22Rv1 (cell line): ENCODE measurements around the gene MICB.

Experiments
- CTCF ChIP-seq: fragments of 450-650 bp; IDR thresholded peaks from 2 replicates; pipeline ENCODE4 v1.5.1; 2017; ENCODE audit warnings: mild to moderate bottlenecking
- ZFX ChIP-seq: fragments of 450-650 bp; IDR thresholded peaks from 2 replicates; pipeline ENCODE4 v1.6.1; 2017; ENCODE audit warnings: antibody characterized with exemption, borderline replicate concordance

DNA sequence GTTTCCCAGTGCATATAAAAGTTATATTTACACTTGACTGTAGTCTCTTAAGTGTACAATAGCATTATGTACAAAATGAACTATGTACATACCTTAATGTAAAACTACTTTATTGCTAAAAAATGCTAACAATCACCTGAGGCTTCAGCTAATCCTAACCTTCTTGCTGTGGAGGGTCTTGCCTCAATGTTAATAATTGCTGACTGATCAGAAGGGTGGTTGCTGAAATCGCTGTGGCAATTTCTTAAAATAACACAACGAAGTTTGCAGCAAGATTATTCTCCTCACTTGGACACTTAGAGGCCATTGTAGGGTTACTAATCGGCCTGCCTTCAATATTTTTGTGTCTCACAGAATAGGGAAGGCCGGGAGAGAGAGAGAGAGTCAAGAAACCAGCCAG lies 24.7 kb upstream of the MICB start:
- no peak for TF ChIP-seq CTCF
- no peak for TF ChIP-seq ZFX
